Measurements from ENCODE around the gene ACTRT1.

ACTRT1 gene

GRCh38 chrX:128052303-128052702, at the start of gene ACTRT1:
TSS of gene ACTRT1 (minus strand) at chrX:128052403. CDS start at chrX:128052206, 197 bp downstream.
- no peak for DNase-seq

- DNase-seq: no peak
Measured at GRCh38 chrX:128078545-128078944, 26.3 kb upstream of the ACTRT1 start.

- DNase-seq: no peak
Measured at GRCh38 chrX:128057421-128057820, 5.2 kb upstream of the ACTRT1 start.

GRCh38 chrX:128051526-128051925, 677 bp downstream of the ACTRT1 start:
- DNase-seq: no peak

GRCh38 chrX:128035318-128035717, 16.9 kb downstream of the ACTRT1 start:
- DNase-seq: no peak

GRCh38 chrX:128021566-128021965, 30.6 kb downstream of the ACTRT1 start:
- DNase-seq: no peak

GRCh38 chrX:128020701-128021100, 31.5 kb downstream of the ACTRT1 start:
- DNase-seq: no peak

- DNase-seq: no peak
Measured at GRCh38 chrX:128019218-128019617, 33.0 kb downstream of the ACTRT1 start.

GRCh38 chrX:128012015-128012414, 40.2 kb downstream of the ACTRT1 start:
- no peak for DNase-seq

GRCh38 chrX:128007882-128008281, 44.3 kb downstream of the ACTRT1 start:
- DNase-seq: no peak

All from NCI-H2081 (cell line).